Osteocyte (in vitro differentiated cells): ENCODE results near the gene PRDM11. TPM values are rescaled to one million over a fixed set of nuclear protein-coding genes. Genes with fewer than 3 reads are reported as not detected.

Experiments used
- DNase-seq: peaks from one replicate; pipeline ENCODE4 v3.0.0; 2021; ENCODE audit warnings: mixed read lengths; ENCODE audit not compliant: unreplicated experiment; ENCODE audit errors: extremely low spot score
- H3K27ac Mint-ChIP-seq: one replicate; pipeline ENCODE4 v1.8.0; 2021; ENCODE audit warnings: mild to moderate bottlenecking, mixed read lengths; ENCODE audit not compliant: unreplicated experiment
- H3K27me3 Mint-ChIP-seq: one replicate; pipeline ENCODE4 v1.8.0; 2021; ENCODE audit warnings: mixed read lengths; ENCODE audit not compliant: unreplicated experiment
- H3K36me3 Mint-ChIP-seq: one replicate; pipeline ENCODE4 v1.8.0; 2021; ENCODE audit warnings: mixed read lengths; ENCODE audit not compliant: unreplicated experiment
- H3K4me1 Mint-ChIP-seq: one replicate; pipeline ENCODE4 v1.8.0; 2021; ENCODE audit warnings: mixed read lengths; ENCODE audit not compliant: unreplicated experiment
- H3K4me3 Mint-ChIP-seq: one replicate; pipeline ENCODE4 v1.8.0; 2021; ENCODE audit warnings: mild to moderate bottlenecking, moderate library complexity, mixed read lengths; ENCODE audit not compliant: unreplicated experiment
- H3K9me3 Mint-ChIP-seq: one replicate; pipeline ENCODE4 v1.8.0; 2021; ENCODE audit warnings: mixed read lengths; ENCODE audit not compliant: unreplicated experiment
- CTCF ChIP-seq: fragments of 200-600 bp; sonication (generic); IDR thresholded peaks from 2 replicates; pipeline ENCODE4 v1.5.0; 2021; ENCODE audit warnings: antibody characterized with exemption, mild to moderate bottlenecking, moderate library complexity
- total RNA-seq: library from RNA; stranded (reverse); gene quantifications from 2 replicates; pipeline ENCODE4 v1.2.1, GENCODE V29; 2021

Gene PRDM11
- total RNA-seq, 1 donor from 2014 or later = 25.4 TPM

- Mint-ChIP-seq H3K27me3 (peaks cover 2% of the 10 kb centered on the region), H3K36me3 (no peaks in the 10 kb centered on the region), H3K4me1 (peaks cover 19% of the 10 kb centered on the region), H3K27ac (no peak overlapping the region), H3K9me3 (no peaks in the 10 kb centered on the region), H3K4me3 (no peak overlapping the region)
- peak; percentile 95 for TF ChIP-seq CTCF
- DNase-seq = peak; percentile 94
These were observed 41.0 kb upstream of the PRDM11 start for GRCh38 chr11:45105233-45105983.

- DNase-seq = no peak
- H3K36me3 Mint-ChIP-seq = no peaks in the 10 kb centered on the region
- H3K4me1 Mint-ChIP-seq = peaks cover 19% of the 10 kb centered on the region
- H3K4me3 Mint-ChIP-seq = no peak overlapping the region
- H3K27ac Mint-ChIP-seq = no peak overlapping the region
- H3K27me3 Mint-ChIP-seq = no peaks in the 10 kb centered on the region
- no peaks in the 10 kb centered on the region for H3K9me3 Mint-ChIP-seq
- TF ChIP-seq CTCF = no peak
These were observed 40.5 kb upstream of the PRDM11 start for GRCh38 chr11:45105984-45106375.

- peaks cover 2% of the 10 kb centered on the region for H3K27me3 Mint-ChIP-seq
- no peak for TF ChIP-seq CTCF
- H3K4me1 Mint-ChIP-seq = peaks cover 19% of the 10 kb centered on the region
- no peak overlapping the region for H3K4me3 Mint-ChIP-seq
- H3K27ac Mint-ChIP-seq = no peak overlapping the region
- no peaks in the 10 kb centered on the region for H3K36me3 Mint-ChIP-seq
- H3K9me3 Mint-ChIP-seq = no peaks in the 10 kb centered on the region
- DNase-seq = no peak
These were observed 40.0 kb upstream of the PRDM11 start for GRCh38 chr11:45106440-45106839.

- Mint-ChIP-seq H3K36me3 (no peaks in the 10 kb centered on the region), H3K27ac (no peak overlapping the region), H3K27me3 (peaks cover 8% of the 10 kb centered on the region), H3K9me3 (no peaks in the 10 kb centered on the region), H3K4me3 (no peak overlapping the region), H3K4me1 (peaks cover 19% of the 10 kb centered on the region)
- no peak for TF ChIP-seq CTCF
- DNase-seq = no peak
These were observed 39.4 kb upstream of the PRDM11 start for GRCh38 chr11:45107029-45107428.

- Mint-ChIP-seq H3K27ac (peak overlapping the region; percentile 28), H3K36me3 (no peaks in the 10 kb centered on the region), H3K9me3 (no peaks in the 10 kb centered on the region), H3K4me3 (no peak overlapping the region), H3K27me3 (peaks cover 21% of the 10 kb centered on the region), H3K4me1 (peaks cover 7% of the 10 kb centered on the region)
- no peak for DNase-seq
- TF ChIP-seq CTCF = no peak
These were observed 38.1 kb upstream of the PRDM11 start for GRCh38 chr11:45108070-45109064.
